ENCODE results near the gene KPNA1. TPM values are rescaled to one million over a fixed set of nuclear protein-coding genes. Genes with fewer than 3 reads are reported as not detected.

Gene KPNA1
- total and polyA plus RNA-seq, 2 experiments from 2014 or later, result 33.3 to 42.2 TPM

- TF ChIP-seq CTCF (IDR thresholded peaks at IDR 0.05; ENCODE audit: low read depth, low read length), result no peak
- DNase-seq (ENCODE audit: low read depth in 1 of 2, low spot score in 1 of 2), result no peak
- H3K27me3 ChIP-seq, result no peaks in the 10 kb centered on the region
Observed at GRCh38 chr3:122387709-122388108, 127.0 kb downstream of the KPNA1 start.

GRCh38 chr3:122383771-122384697 lies 130.7 kb downstream of the KPNA1 start, which contains the start of gene FAM162A:
TSS of gene FAM162A (plus strand) at chr3:122384182. CDS start at chr3:122384266, 84 bp downstream.
- H3K27ac ChIP-seq, result peak within 1 kb of the TSS; percentile 84
- no peaks in the 10 kb centered on the region for H3K36me3 ChIP-seq
- H3K4me1 ChIP-seq (ENCODE audit: low read depth), result peaks cover 28% of the 10 kb centered on the region
- peak; percentile 43 for TF ChIP-seq CTCF (IDR thresholded peaks at IDR 0.05; ENCODE audit: low read depth, low read length)
- peak within 1 kb of the TSS; percentile 94 for H3K4me3 ChIP-seq
- H3K9me3 ChIP-seq (ENCODE audit: low read depth), result no peaks in the 10 kb centered on the region
- DNase-seq (ENCODE audit: low read depth in 1 of 2, low spot score in 1 of 2), result peak; percentile 87 to 97
- H3K27me3 ChIP-seq, result no peaks in the 10 kb centered on the region

More at GRCh38 chr3:122387709-122388108, 127.0 kb downstream of the KPNA1 start:
- Histone ChIP-seq H3K36me3 (peaks cover 5% of the 10 kb centered on the region), H3K4me3 (no peak overlapping the region), H3K4me1 (ENCODE audit: low read depth) (peaks cover 16% of the 10 kb centered on the region), H3K9me3 (ENCODE audit: low read depth) (no peaks in the 10 kb centered on the region), H3K27ac (no peak overlapping the region)

- Histone ChIP-seq H3K4me3 (peak within 1 kb of the TSS; percentile 94), H3K36me3 (no peaks in the 10 kb centered on the region), H3K27me3 (no peaks in the 10 kb centered on the region), H3K27ac (peak within 1 kb of the TSS; percentile 84), H3K9me3 (ENCODE audit: low read depth) (no peaks in the 10 kb centered on the region), H3K4me1 (ENCODE audit: low read depth) (peaks cover 27% of the 10 kb centered on the region)
- no peak for TF ChIP-seq CTCF (IDR thresholded peaks at IDR 0.05; ENCODE audit: low read depth, low read length)
- peak; percentile 84 to 90 for DNase-seq (ENCODE audit: low read depth in 1 of 2, low spot score in 1 of 2)
Observed at GRCh38 chr3:122382888-122383666, 131.7 kb downstream of the KPNA1 start, which contains the start of gene MIX23. TSS of gene MIX23 (minus strand) at chr3:122383231. CDS start at chr3:122383224, 7 bp downstream.

- DNase-seq (ENCODE audit: low read depth in 1 of 2, low spot score in 1 of 2), result no peak
- no peak for TF ChIP-seq CTCF (IDR thresholded peaks at IDR 0.05; ENCODE audit: low read depth, low read length)
- H3K27me3 ChIP-seq, result no peaks in the 10 kb centered on the region
- no peaks in the 10 kb centered on the region for H3K36me3 ChIP-seq
- H3K4me1 ChIP-seq (ENCODE audit: low read depth), result peaks cover 13% of the 10 kb centered on the region
- peak overlapping the region; percentile 23 for H3K27ac ChIP-seq
- H3K4me3 ChIP-seq, result no peak overlapping the region
- no peaks in the 10 kb centered on the region for H3K9me3 ChIP-seq (ENCODE audit: low read depth)
Observed at GRCh38 chr3:122377975-122378374, 136.8 kb downstream of the KPNA1 start.

GRCh38 chr3:122374034-122374433 lies 140.7 kb downstream of the KPNA1 start:
- Histone ChIP-seq H3K9me3 (ENCODE audit: low read depth) (no peaks in the 10 kb centered on the region), H3K27me3 (no peaks in the 10 kb centered on the region), H3K36me3 (peaks cover 3% of the 10 kb centered on the region), H3K4me1 (ENCODE audit: low read depth) (no peaks in the 10 kb centered on the region), H3K27ac (no peak overlapping the region), H3K4me3 (no peak overlapping the region)
- no peak for TF ChIP-seq CTCF (IDR thresholded peaks at IDR 0.05; ENCODE audit: low read depth, low read length)
- no peak for DNase-seq (ENCODE audit: low read depth in 1 of 2, low spot score in 1 of 2)

Measured in cardiac muscle cell (in vitro differentiated cells and primary cell).